HepG2 (cell line): Measurements from ENCODE around the gene SYT7. TPM values are rescaled to one million over a fixed set of nuclear protein-coding genes. Genes with fewer than 3 reads are reported as not detected.

Experiments used
- CHCHD3 ChIP-seq: sonication (generic); formaldehyde crosslinking; IDR thresholded peaks from 2 replicates; pipeline ENCODE4 v1.8.0; 2022; ENCODE audit warnings: mild to moderate bottlenecking, missing genetic modification reagents, moderate library complexity
- HBP1 ChIP-seq: IDR thresholded peaks from 2 replicates; pipeline ENCODE4 v1.6.1; 2016; ENCODE audit warnings: low read depth, control low read depth
- HDAC2 ChIP-seq: sonication (generic); formaldehyde crosslinking; IDR thresholded peaks from 2 replicates; pipeline ENCODE4 v1.4.0; 2020; ENCODE audit warnings: missing genetic modification reagents
- KDM5A ChIP-seq: fragments of 200-600 bp; sonication (generic); IDR thresholded peaks from 2 replicates; pipeline ENCODE4 v1.7.0; 2018; ENCODE audit warnings: antibody characterized with exemption, mild to moderate bottlenecking, low read length, borderline replicate concordance
- LCORL ChIP-seq, 2 experiments: fragments of 450-650 bp in 1 of 2; sonication (generic) in 1 of 2; formaldehyde crosslinking in 1 of 2; IDR thresholded peaks; 2 replicates each; pipeline versions ENCODE4 v1.5.0 to v1.6.1; 2017 to 2020; ENCODE audit warnings: antibody characterized with exemption in 1 of 2, missing genetic modification reagents in 1 of 2
- MYC ChIP-seq: sonication (generic); formaldehyde crosslinking; IDR thresholded peaks from 2 replicates; pipeline ENCODE4 v1.9.0; 2021; ENCODE audit warnings: missing genetic modification reagents, borderline replicate concordance
- NR2F2 ChIP-seq: IDR thresholded peaks from 2 replicates; pipeline ENCODE4 v1.6.1; 2012; ENCODE audit warnings: low read depth, inconsistent platforms, borderline replicate concordance
- PHF8 ChIP-seq: sonication (generic); formaldehyde crosslinking; IDR thresholded peaks from 2 replicates; pipeline ENCODE4 v1.5.0; 2020; ENCODE audit warnings: missing genetic modification reagents
- POGZ ChIP-seq: sonication (generic); formaldehyde crosslinking; IDR thresholded peaks from 2 replicates; pipeline ENCODE4 v1.4.0; 2020; ENCODE audit warnings: mild to moderate bottlenecking, missing genetic modification reagents
- POLR2AphosphoS2 ChIP-seq: IDR thresholded peaks from 2 replicates; pipeline ENCODE4 v1.6.1; 2011; ENCODE audit warnings: low read depth, low read length, improper control_type of control experiment
- RBM22 ChIP-seq: fragments of 200-400 bp; formaldehyde crosslinking; optimal IDR thresholded peaks from 2 replicates; pipeline ENCODE3; 2017; ENCODE audit warnings: mild to moderate bottlenecking, low read length, moderate library complexity
- SKIL ChIP-seq: sonication (generic); formaldehyde crosslinking; IDR thresholded peaks from 2 replicates; pipeline ENCODE4 v1.8.0; 2022; ENCODE audit warnings: missing genetic modification reagents, mild to moderate bottlenecking, moderate library complexity, borderline replicate concordance
- SMAD3 ChIP-seq: sonication (generic); formaldehyde crosslinking; IDR thresholded peaks from 2 replicates; pipeline ENCODE4 v1.4.0; 2020; ENCODE audit warnings: missing genetic modification reagents
- SRSF1 ChIP-seq: fragments of 200-400 bp; formaldehyde crosslinking; optimal IDR thresholded peaks from 2 replicates; pipeline ENCODE3; 2017; ENCODE audit warnings: mild to moderate bottlenecking, low read depth, low read length, moderate library complexity
- STAG1 ChIP-seq: sonication (generic); formaldehyde crosslinking; IDR thresholded peaks from 2 replicates; pipeline ENCODE4 v1.4.0; 2020; ENCODE audit warnings: missing genetic modification reagents
- TOPORS ChIP-seq: sonication (generic); formaldehyde crosslinking; IDR thresholded peaks from 2 replicates; pipeline ENCODE4 v1.8.0; 2023; ENCODE audit warnings: mild to moderate bottlenecking, missing genetic modification reagents
- ZBTB1 ChIP-seq: sonication (generic); formaldehyde crosslinking; IDR thresholded peaks from 2 replicates; pipeline ENCODE4 v1.4.0; 2020; ENCODE audit warnings: missing genetic modification reagents, borderline replicate concordance
- ZBTB33 ChIP-seq: sonication (generic); formaldehyde crosslinking; IDR thresholded peaks from 2 replicates; pipeline ENCODE4 v1.4.0; 2020; ENCODE audit warnings: missing genetic modification reagents
- ZIK1 ChIP-seq: sonication (generic); formaldehyde crosslinking; IDR thresholded peaks from 2 replicates; pipeline ENCODE4 v1.5.0; 2020; ENCODE audit warnings: mild to moderate bottlenecking, low read depth, missing genetic modification reagents, borderline replicate concordance
- ZNF282 ChIP-seq: fragments of 450-650 bp; IDR thresholded peaks from 2 replicates; pipeline ENCODE4 v1.6.1; 2018; ENCODE audit not compliant: partially characterized antibody
- ZNF337 ChIP-seq: sonication (generic); formaldehyde crosslinking; IDR thresholded peaks from 2 replicates; pipeline ENCODE4 v1.5.1; 2020; ENCODE audit warnings: missing genetic modification reagents, low read depth, mild to moderate bottlenecking, borderline replicate concordance
- ZNF615 ChIP-seq: sonication (generic); formaldehyde crosslinking; IDR thresholded peaks from 2 replicates; pipeline ENCODE4 v1.5.0; 2020; ENCODE audit warnings: mild to moderate bottlenecking, missing genetic modification reagents, borderline replicate concordance
- ZNF674 ChIP-seq: sonication (generic); formaldehyde crosslinking; IDR thresholded peaks from 2 replicates; pipeline ENCODE4 v1.5.0; 2020; ENCODE audit warnings: low read depth, mild to moderate bottlenecking, missing genetic modification reagents
- polyA plus RNA-seq, 8 experiments: library from polyadenylated mRNA; depleted of rRNA in 3 of 8; stranded (reverse) in 7 of 8; unstranded in 1 of 8; fragments of >200 nt; fragmentation: Illumina TruSeq in 4 of 8; extraction: Trizol in 4 of 8; gene quantifications; 2 replicates each; pipeline versions ENCODE4 v1.2.1 to v1.2.3, GENCODE V29; 2011 to 2016; ENCODE audit warnings: low read depth in 4 of 8, missing spikeins in 1 of 8, mixed read lengths in 1 of 8; ENCODE audit not compliant: insufficient read depth in 1 of 8
- total RNA-seq, 5 experiments: library from RNA; depleted of rRNA; stranded (reverse); fragments of >200 nt; fragmentation: Illumina TruSeq; extraction: Trizol; gene quantifications; 2 replicates each; pipeline ENCODE4 v1.2.3, GENCODE V29; 2016; ENCODE audit warnings: low read depth in 1 of 5

SYT7 gene
- total and polyA plus RNA-seq, 2 of the 13 experiments (the other 11 are each of a cell fraction or from before 2014, with no cell fraction given) = 1.4 to 4.4 TPM

- TF ChIP-seq NR2F2 (no peak), ZNF615 (no peak), ZBTB1 (no peak), LCORL (IDR thresholded peaks at IDR 0.05) (no peak), LCORL (CRISPR knock-in tag; IDR thresholded peaks at IDR 0.05) (0 out of 2 replicates have a peak, but pooled peaks have one; percentile 38), TOPORS (CRISPR knock-in tag) (no peak), STAG1 (CRISPR knock-in tag) (peak; percentile 94), PHF8 (CRISPR knock-in tag) (no peak), ZNF337 (CRISPR knock-in tag) (no peak), RBM22 (no peak), ZNF674 (CRISPR knock-in tag) (no peak), HDAC2 (no peak), POGZ (CRISPR knock-in tag) (no peak), KDM5A (no peak), ZBTB33 (CRISPR knock-in tag) (no peak), SRSF1 (no peak), ZIK1 (no peak), POLR2AphosphoS2 (no peak), HBP1 (CRISPR knock-in tag) (no peak), SMAD3 (CRISPR knock-in tag) (no peak), ZNF282 (no peak), SKIL (no peak), CHCHD3 (CRISPR knock-in tag) (no peak), MYC (CRISPR knock-in tag) (no peak)
Observed at GRCh38 chr11:61627850-61628661, 47.2 kb upstream of the SYT7 start (continued).
